HepG2 (cell line): Measurements from ENCODE around the gene CYP4F8. TPM values are rescaled to one million over a fixed set of nuclear protein-coding genes. Genes with fewer than 3 reads are reported as not detected.

Source experiments
- FIP1L1 ChIP-seq: fragments of 200-400 bp; formaldehyde crosslinking; IDR thresholded peaks from 2 replicates; pipeline ENCODE4 v1.6.1; 2018; ENCODE audit warnings: low read depth, mild to moderate bottlenecking, low read length, moderate library complexity, borderline replicate concordance; ENCODE audit not compliant: insufficient read depth
- FOXA1 ChIP-seq, 2 experiments: fragments of 450-650 bp in 1 of 2; sonication (generic) in 1 of 2; formaldehyde crosslinking in 1 of 2; IDR thresholded peaks; 2 replicates each; pipeline versions ENCODE4 v1.4.0 to v1.6.1; 2016 to 2020; ENCODE audit warnings: missing genetic modification reagents in 1 of 2
- HMGXB4 ChIP-seq, 2 experiments: sonication (generic) in 1 of 2; formaldehyde crosslinking in 1 of 2; IDR thresholded peaks; 2 replicates each; pipeline versions ENCODE4 v1.4.0 to v1.6.1; 2018 to 2020; ENCODE audit warnings: missing genetic modification reagents in 2 of 2, borderline replicate concordance in 1 of 2, low read depth in 1 of 2, mild to moderate bottlenecking in 1 of 2, missing biosample characterization in 1 of 2
- MIER2 ChIP-seq: IDR thresholded peaks from 2 replicates; pipeline ENCODE4 v1.6.1; 2016; ENCODE audit warnings: missing biosample characterization, missing genetic modification reagents
- POLR2AphosphoS2 ChIP-seq: IDR thresholded peaks from 2 replicates; pipeline ENCODE4 v1.6.1; 2011; ENCODE audit warnings: low read depth, low read length, improper control_type of control experiment
- PRDM4 ChIP-seq: sonication (generic); formaldehyde crosslinking; IDR thresholded peaks from 2 replicates; pipeline ENCODE4 v1.9.0; 2021; ENCODE audit warnings: missing genetic modification reagents, borderline replicate concordance
- REST ChIP-seq, 2 experiments: IDR thresholded peaks; 2 replicates each; pipeline ENCODE4 v1.6.1; 2011 to 2012; ENCODE audit warnings: low read length in 2 of 2, borderline replicate concordance in 1 of 2, low read depth in 1 of 2, mild to moderate bottlenecking in 1 of 2, moderate library complexity in 1 of 2
- RFXANK ChIP-seq: IDR thresholded peaks from 2 replicates; pipeline ENCODE4 v1.6.1; 2016
- ZNF275 ChIP-seq: sonication (generic); formaldehyde crosslinking; IDR thresholded peaks from 2 replicates; pipeline ENCODE4 v1.8.0; 2022; ENCODE audit warnings: missing genetic modification reagents, mild to moderate bottlenecking, inconsistent platforms, borderline replicate concordance
- ZNF30 ChIP-seq: sonication (generic); formaldehyde crosslinking; IDR thresholded peaks from 2 replicates; pipeline ENCODE4 v1.5.0; 2020; ENCODE audit warnings: mild to moderate bottlenecking, missing genetic modification reagents
- ZNF614 ChIP-seq: IDR thresholded peaks from 2 replicates; pipeline ENCODE4 v1.6.1; 2018; ENCODE audit warnings: missing biosample characterization, missing genetic modification reagents, inconsistent platforms, borderline replicate concordance
- ZNF790 ChIP-seq: sonication (generic); formaldehyde crosslinking; IDR thresholded peaks from 2 replicates; pipeline ENCODE4 v1.8.0; 2022; ENCODE audit warnings: missing genetic modification reagents, mild to moderate bottlenecking, borderline replicate concordance
- polyA plus RNA-seq, 8 experiments: library from polyadenylated mRNA; depleted of rRNA in 3 of 8; stranded (reverse) in 7 of 8; unstranded in 1 of 8; fragments of >200 nt; fragmentation: Illumina TruSeq in 4 of 8; extraction: Trizol in 4 of 8; gene quantifications; 2 replicates each; pipeline versions ENCODE4 v1.2.1 to v1.2.3, GENCODE V29; 2011 to 2016; ENCODE audit warnings: low read depth in 4 of 8, missing spikeins in 1 of 8, mixed read lengths in 1 of 8; ENCODE audit not compliant: insufficient read depth in 1 of 8
- total RNA-seq, 5 experiments: library from RNA; depleted of rRNA; stranded (reverse); fragments of >200 nt; fragmentation: Illumina TruSeq; extraction: Trizol; gene quantifications; 2 replicates each; pipeline ENCODE4 v1.2.3, GENCODE V29; 2016; ENCODE audit warnings: low read depth in 1 of 5

CYP4F8 gene
- total and polyA plus RNA-seq, 2 of the 13 experiments (the other 11 are each of a cell fraction or from before 2014, with no cell fraction given) = not detected

- TF ChIP-seq HMGXB4 (CRISPR knock-in tag; IDR thresholded peaks at IDR 0.05; ENCODE audit: borderline replicate concordance in 1 of 2, low read depth in 1 of 2) = no peak
- TF ChIP-seq ZNF614 = no peak
- no peak for TF ChIP-seq FIP1L1
- TF ChIP-seq MIER2 = peak; percentile 87
- TF ChIP-seq RFXANK (CRISPR knock-in tag) = no peak
- no peak for TF ChIP-seq PRDM4 (CRISPR knock-in tag)
- TF ChIP-seq ZNF790 (CRISPR knock-in tag) = no peak
- TF ChIP-seq POLR2AphosphoS2 = no peak
- peak; percentile 52 to 89 for TF ChIP-seq REST (IDR thresholded peaks at IDR 0.05; ENCODE audit: borderline replicate concordance in 1 of 2, low read depth in 1 of 2, low read length in 2 of 2)
- no peak for TF ChIP-seq ZNF275 (CRISPR knock-in tag)
- no peak for TF ChIP-seq FOXA1 (IDR thresholded peaks at IDR 0.05)
- TF ChIP-seq FOXA1 (CRISPR knock-in tag; IDR thresholded peaks at IDR 0.05) = no peak
- TF ChIP-seq ZNF30 (CRISPR knock-in tag) = no peak
Measured at GRCh38 chr19:15577184-15577771, 37.7 kb upstream of the CYP4F8 start (continued).
